ENCODE measurements around the gene CASKIN1. TPM values are rescaled to one million over a fixed set of nuclear protein-coding genes. Genes with fewer than 3 reads are reported as not detected.

The CASKIN1 gene
- total RNA-seq, 2 donors from 2014 or later = 0.05 TPM; not detected in 1

- H3K9me3 ChIP-seq (ENCODE audit: control insufficient read depth, low read length, poor library complexity, severe bottlenecking) = no peaks in the 10 kb centered on the region
- H3K4me3 Mint-ChIP-seq = no peak within 1 kb of the TSS
- peaks cover 3% of the 10 kb centered on the region for H3K4me1 Mint-ChIP-seq
- peaks cover 2% of the 10 kb centered on the region for H3K36me3 Mint-ChIP-seq (ENCODE audit: low read depth)
- ATAC-seq (peak; percentile 31), DNase-seq (no peak)
- no peaks in the 10 kb centered on the region for H3K27me3 Mint-ChIP-seq
- no peak within 1 kb of the TSS for H3K27ac Mint-ChIP-seq
Measured at GRCh38 chr16:2236337-2237101, 40.1 kb upstream of the CASKIN1 start, which contains the start of gene DNASE1L2. Gene DNASE1L2, plus strand, starts transcription at chr16:2236444. Its CDS starts 373 bp downstream, at chr16:2236817.

GRCh38 chr16:2235695-2236336 lies 39.4 kb upstream of the CASKIN1 start:
- ATAC-seq (peak; percentile 18), DNase-seq (no peak)
- no peak overlapping the region for H3K27ac Mint-ChIP-seq
- peaks cover 3% of the 10 kb centered on the region for H3K4me1 Mint-ChIP-seq
- H3K9me3 ChIP-seq (ENCODE audit: control insufficient read depth, low read length, poor library complexity, severe bottlenecking) = no peaks in the 10 kb centered on the region
- H3K27me3 Mint-ChIP-seq = no peaks in the 10 kb centered on the region
- peaks cover 2% of the 10 kb centered on the region for H3K36me3 Mint-ChIP-seq (ENCODE audit: low read depth)
- H3K4me3 Mint-ChIP-seq = no peak overlapping the region

- H3K27ac Mint-ChIP-seq = no peak overlapping the region
- H3K4me1 Mint-ChIP-seq = peaks cover 3% of the 10 kb centered on the region
- DNase-seq = no peak
- H3K9me3 ChIP-seq (ENCODE audit: control insufficient read depth, low read length, poor library complexity, severe bottlenecking) = no peaks in the 10 kb centered on the region
- no peaks in the 10 kb centered on the region for H3K27me3 Mint-ChIP-seq
- H3K4me3 Mint-ChIP-seq = no peak overlapping the region
- H3K36me3 Mint-ChIP-seq (ENCODE audit: low read depth) = peaks cover 2% of the 10 kb centered on the region
- no peak for ATAC-seq
Measured at GRCh38 chr16:2235234-2235651, 38.8 kb upstream of the CASKIN1 start.

GRCh38 chr16:2234813-2235170 lies 38.4 kb upstream of the CASKIN1 start:
- no peak overlapping the region for H3K27ac Mint-ChIP-seq
- no peak overlapping the region for H3K4me3 Mint-ChIP-seq
- ATAC-seq = no peak
- DNase-seq = no peak
- H3K4me1 Mint-ChIP-seq = peaks cover 3% of the 10 kb centered on the region
- H3K9me3 ChIP-seq (ENCODE audit: control insufficient read depth, low read length, poor library complexity, severe bottlenecking) = no peaks in the 10 kb centered on the region
- peaks cover 4% of the 10 kb centered on the region for H3K36me3 Mint-ChIP-seq (ENCODE audit: low read depth)
- H3K27me3 Mint-ChIP-seq = no peaks in the 10 kb centered on the region

GRCh38 chr16:2233872-2234812 lies 37.7 kb upstream of the CASKIN1 start:
- DNase-seq (no peak), ATAC-seq (no peak)
- Mint-ChIP-seq H3K36me3 (ENCODE audit: low read depth) (peaks cover 4% of the 10 kb centered on the region), H3K27me3 (no peaks in the 10 kb centered on the region), H3K4me3 (no peak overlapping the region), H3K27ac (no peak overlapping the region), H3K4me1 (peaks cover 3% of the 10 kb centered on the region)
- no peaks in the 10 kb centered on the region for H3K9me3 ChIP-seq (ENCODE audit: control insufficient read depth, low read length, poor library complexity, severe bottlenecking)

- Mint-ChIP-seq H3K4me3 (no peak overlapping the region), H3K27ac (no peak overlapping the region), H3K27me3 (no peaks in the 10 kb centered on the region), H3K4me1 (peaks cover 3% of the 10 kb centered on the region), H3K36me3 (ENCODE audit: low read depth) (peaks cover 4% of the 10 kb centered on the region)
- ATAC-seq (no peak), DNase-seq (no peak)
- no peaks in the 10 kb centered on the region for H3K9me3 ChIP-seq (ENCODE audit: control insufficient read depth, low read length, poor library complexity, severe bottlenecking)
Measured at GRCh38 chr16:2233046-2233775, 36.8 kb upstream of the CASKIN1 start.

- H3K27me3 Mint-ChIP-seq = no peaks in the 10 kb centered on the region
- no peak for ATAC-seq
- no peak for DNase-seq
- no peaks in the 10 kb centered on the region for H3K9me3 ChIP-seq (ENCODE audit: control insufficient read depth, low read length, poor library complexity, severe bottlenecking)
- peaks cover 3% of the 10 kb centered on the region for H3K4me1 Mint-ChIP-seq
- H3K27ac Mint-ChIP-seq = no peak overlapping the region
- peaks cover 4% of the 10 kb centered on the region for H3K36me3 Mint-ChIP-seq (ENCODE audit: low read depth)
- H3K4me3 Mint-ChIP-seq = no peak overlapping the region
Measured at GRCh38 chr16:2232094-2232990, 35.9 kb upstream of the CASKIN1 start.

- DNase-seq (no peak), ATAC-seq (no peak)
- peaks cover 4% of the 10 kb centered on the region for H3K36me3 Mint-ChIP-seq (ENCODE audit: low read depth)
- no peak overlapping the region for H3K4me3 Mint-ChIP-seq
- no peaks in the 10 kb centered on the region for H3K27me3 Mint-ChIP-seq
- no peak overlapping the region for H3K27ac Mint-ChIP-seq
- peaks cover 6% of the 10 kb centered on the region for H3K4me1 Mint-ChIP-seq
- no peaks in the 10 kb centered on the region for H3K9me3 ChIP-seq (ENCODE audit: control insufficient read depth, low read length, poor library complexity, severe bottlenecking)
Measured at GRCh38 chr16:2231016-2231931, 34.9 kb upstream of the CASKIN1 start.

GRCh38 chr16:2230376-2230775 lies 34.0 kb upstream of the CASKIN1 start:
- peaks cover 5% of the 10 kb centered on the region for H3K4me1 Mint-ChIP-seq
- H3K36me3 Mint-ChIP-seq (ENCODE audit: low read depth) = peaks cover 4% of the 10 kb centered on the region
- DNase-seq (no peak), ATAC-seq (no peak)
- peak overlapping the region; percentile 43 for H3K4me3 Mint-ChIP-seq
- no peak overlapping the region for H3K27ac Mint-ChIP-seq
- H3K27me3 Mint-ChIP-seq = no peaks in the 10 kb centered on the region
- no peaks in the 10 kb centered on the region for H3K9me3 ChIP-seq (ENCODE audit: control insufficient read depth, low read length, poor library complexity, severe bottlenecking)

- ATAC-seq (no peak), DNase-seq (no peak)
- H3K27ac Mint-ChIP-seq = no peak overlapping the region
- H3K36me3 Mint-ChIP-seq (ENCODE audit: low read depth) = peaks cover 4% of the 10 kb centered on the region
- peak overlapping the region; percentile 43 for H3K4me3 Mint-ChIP-seq
- no peaks in the 10 kb centered on the region for H3K27me3 Mint-ChIP-seq
- H3K4me1 Mint-ChIP-seq = peaks cover 3% of the 10 kb centered on the region
- no peaks in the 10 kb centered on the region for H3K9me3 ChIP-seq (ENCODE audit: control insufficient read depth, low read length, poor library complexity, severe bottlenecking)
Measured at GRCh38 chr16:2229632-2230250, 33.3 kb upstream of the CASKIN1 start.

GRCh38 chr16:2229091-2229490 lies 32.7 kb upstream of the CASKIN1 start:
- H3K36me3 Mint-ChIP-seq (ENCODE audit: low read depth) = peaks cover 4% of the 10 kb centered on the region
- ATAC-seq (no peak), DNase-seq (no peak)
- no peak overlapping the region for H3K27ac Mint-ChIP-seq
- no peak overlapping the region for H3K4me3 Mint-ChIP-seq
- H3K9me3 ChIP-seq (ENCODE audit: control insufficient read depth, low read length, poor library complexity, severe bottlenecking) = no peaks in the 10 kb centered on the region
- no peaks in the 10 kb centered on the region for H3K27me3 Mint-ChIP-seq
- peaks cover 5% of the 10 kb centered on the region for H3K4me1 Mint-ChIP-seq
